MCF 10A (cell line): Measurements from ENCODE around the gene ZNF792. TPM values are rescaled to one million over a fixed set of nuclear protein-coding genes. Genes with fewer than 3 reads are reported as not detected.
"Not testable (repeated sequence)": the region's sequence is repeated elsewhere in the genome, so short reads cannot be mapped to it uniquely, and the experiment has no call there.

Experiments used
- BruUV-seq: library from RNA; stranded (reverse); fragments of 400-500 nt; replicated peaks from 2 replicates; lab custom pipeline; 2021; lab: Mats Ljungman, UMichigan
- CTCF ChIA-PET: fragments of 300-600 bp; sonication (Branson Sonifier 250); formaldehyde crosslinking; extraction: SDS; loops from one replicate; lab custom pipeline; 2021; ENCODE audit warnings: antibody characterized with exemption, inconsistent platforms; lab: Yijun Ruan, JAX
- POLR2A ChIA-PET: fragments of 300-600, 350-650 bp; sonication (Branson Sonifier 250); formaldehyde crosslinking; extraction: SDS; loops from one replicate; lab custom pipeline; 2020; ENCODE audit warnings: antibody characterized with exemption, inconsistent platforms; lab: Yijun Ruan, JAX
- DNase-seq: peaks from one replicate; pipeline ENCODE4 v3.0.0-alpha.2; 2018; ENCODE audit not compliant: unreplicated experiment
- H3K27ac Mint-ChIP-seq: one replicate; pipeline ENCODE4 v1.8.0; 2022; ENCODE audit warnings: mild to moderate bottlenecking, low read depth, mixed read lengths; ENCODE audit not compliant: unreplicated experiment
- H3K27me3 Mint-ChIP-seq: one replicate; pipeline ENCODE4 v1.8.0; 2022; ENCODE audit warnings: mixed read lengths; ENCODE audit not compliant: insufficient read depth, unreplicated experiment
- H3K36me3 Mint-ChIP-seq: one replicate; pipeline ENCODE4 v1.8.0; 2022; ENCODE audit warnings: mild to moderate bottlenecking, moderate library complexity, mixed read lengths; ENCODE audit not compliant: insufficient read depth, unreplicated experiment
- H3K4me1 Mint-ChIP-seq: one replicate; pipeline ENCODE4 v1.8.0; 2022; ENCODE audit warnings: mixed read lengths; ENCODE audit not compliant: insufficient read depth, unreplicated experiment
- H3K4me3 Mint-ChIP-seq: one replicate; pipeline ENCODE4 v1.8.0; 2022; ENCODE audit warnings: mild to moderate bottlenecking, moderate library complexity, mixed read lengths; ENCODE audit not compliant: unreplicated experiment
- H3K9me3 Mint-ChIP-seq: one replicate; pipeline ENCODE4 v1.8.0; 2022; ENCODE audit warnings: mixed read lengths; ENCODE audit not compliant: unreplicated experiment
- intact Hi-C: fragments of 100-400 bp; cut with micrococcal nuclease; formaldehyde crosslinking; loops from 2 replicates; pipeline ENCODE4 v1.14.1; 2022
- total RNA-seq: library from RNA; stranded (reverse); gene quantifications from 2 replicates; pipeline ENCODE4 v1.2.3, GENCODE V29; 2022
- TF ChIP-seq, protein P1 (sequence below): fragments of 200-600 bp; IDR thresholded peaks from one replicate; pipeline ENCODE4 v1.8.0; 2022; ENCODE audit warnings: antibody characterized with exemption, mild to moderate bottlenecking; ENCODE audit not compliant: unreplicated experiment

ZNF792 gene
- total RNA-seq, 1 experiment from 2014 or later: 0.40 TPM

DNA sequence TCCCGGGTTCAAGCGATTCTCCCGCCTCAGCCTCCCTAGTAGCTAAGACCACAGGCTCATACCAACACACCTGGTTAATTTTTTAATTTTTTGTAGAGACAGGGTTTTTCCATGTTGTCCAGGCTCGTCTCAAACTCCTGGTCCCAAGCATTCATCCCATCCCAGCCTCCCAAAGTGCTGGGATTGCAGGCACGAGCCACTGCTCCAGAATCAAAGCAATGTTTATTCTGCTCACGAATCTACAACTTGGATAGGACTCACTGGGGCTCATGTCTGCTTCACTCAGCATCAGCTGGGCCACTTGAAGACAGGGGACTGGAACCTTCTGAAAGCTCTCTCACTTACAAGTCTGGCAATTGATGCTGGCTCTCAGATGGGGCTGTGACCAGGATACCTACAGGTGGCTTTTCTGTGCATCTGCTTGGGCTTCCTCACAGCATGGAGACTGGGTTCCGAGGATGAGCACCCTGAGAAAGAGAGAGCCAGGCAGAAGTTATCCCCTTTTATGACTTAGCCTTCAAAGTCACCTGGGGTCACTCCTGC is 8.2 kb upstream of the ZNF792 start:
- POLR2A ChIA-PET: interaction anchor here (0.8 to 1.6 kb wide), 2 partner anchors 41 to 45 kb away, joined by 3 to 5 read pairs; partner anchors contain the start of gene ZNF30
- intact Hi-C loops: loop anchor here (10.0 kb wide), 1 partner anchor 113 kb away; no protein-coding TSS in a partner anchor
- Mint-ChIP-seq H3K27me3 (no peaks in the 10 kb centered on the region), H3K36me3 (no peaks in the 10 kb centered on the region), H3K4me1 (peaks cover 5% of the 10 kb centered on the region), H3K27ac (no peak overlapping the region), H3K4me3 (no peak overlapping the region), H3K9me3 (peaks cover 5% of the 10 kb centered on the region)
- DNase-seq: no peak
- TF ChIP-seq, protein P1, sequence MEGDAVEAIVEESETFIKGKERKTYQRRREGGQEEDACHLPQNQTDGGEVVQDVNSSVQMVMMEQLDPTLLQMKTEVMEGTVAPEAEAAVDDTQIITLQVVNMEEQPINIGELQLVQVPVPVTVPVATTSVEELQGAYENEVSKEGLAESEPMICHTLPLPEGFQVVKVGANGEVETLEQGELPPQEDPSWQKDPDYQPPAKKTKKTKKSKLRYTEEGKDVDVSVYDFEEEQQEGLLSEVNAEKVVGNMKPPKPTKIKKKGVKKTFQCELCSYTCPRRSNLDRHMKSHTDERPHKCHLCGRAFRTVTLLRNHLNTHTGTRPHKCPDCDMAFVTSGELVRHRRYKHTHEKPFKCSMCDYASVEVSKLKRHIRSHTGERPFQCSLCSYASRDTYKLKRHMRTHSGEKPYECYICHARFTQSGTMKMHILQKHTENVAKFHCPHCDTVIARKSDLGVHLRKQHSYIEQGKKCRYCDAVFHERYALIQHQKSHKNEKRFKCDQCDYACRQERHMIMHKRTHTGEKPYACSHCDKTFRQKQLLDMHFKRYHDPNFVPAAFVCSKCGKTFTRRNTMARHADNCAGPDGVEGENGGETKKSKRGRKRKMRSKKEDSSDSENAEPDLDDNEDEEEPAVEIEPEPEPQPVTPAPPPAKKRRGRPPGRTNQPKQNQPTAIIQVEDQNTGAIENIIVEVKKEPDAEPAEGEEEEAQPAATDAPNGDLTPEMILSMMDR: no peak
- BruUV-seq: no TSS peak
- CTCF ChIA-PET: interaction anchor here (0.5 to 5.7 kb wide), 34 partner anchors 8 to 1212 kb away, joined by 3 to 45 read pairs (median 4); partner anchors contain the start of genes FXYD3, GRAMD1A, ZNF30 and ZNF792

DNA sequence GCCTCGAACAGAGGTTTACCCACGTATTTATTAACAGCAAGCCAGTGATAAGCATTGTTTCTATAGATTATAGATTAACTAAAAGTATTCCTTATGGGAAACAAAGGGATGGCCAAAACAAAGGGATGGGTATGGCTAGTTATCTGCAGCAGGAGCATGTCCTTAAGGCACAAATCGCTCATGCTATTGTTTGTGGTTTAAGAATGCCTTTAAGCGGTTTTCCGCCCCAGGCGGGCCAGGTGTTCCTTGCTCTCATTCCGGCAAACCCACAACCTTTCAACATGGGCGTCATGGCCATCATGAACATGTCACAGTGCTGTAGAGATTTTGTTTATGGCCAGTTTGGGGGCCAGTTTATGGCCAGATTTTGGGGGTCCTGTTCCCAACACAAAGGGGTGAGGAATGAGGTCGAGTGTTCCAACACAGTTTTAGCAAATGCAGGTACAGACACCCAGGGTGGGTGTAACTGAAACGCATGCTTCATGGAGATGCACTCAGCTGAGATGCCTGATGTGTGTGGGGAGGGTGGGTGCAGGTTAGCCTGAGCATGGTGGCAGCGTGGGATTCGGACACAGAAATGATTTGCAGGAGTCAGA is 6.3 kb upstream of the ZNF792 start:
- H3K27ac Mint-ChIP-seq, H3K27me3 Mint-ChIP-seq, H3K4me1 Mint-ChIP-seq, DNase-seq, H3K4me3 Mint-ChIP-seq, BruUV-seq, H3K36me3 Mint-ChIP-seq, H3K9me3 Mint-ChIP-seq: not testable (repeated sequence)
- ChIA-PET POLR2A (interaction anchor here (0.6 to 0.8 kb wide), 2 partner anchors 74 to 237 kb away, joined by 3 to 4 read pairs; no protein-coding TSS in a partner anchor), CTCF (interaction anchor here (0.6 to 1.0 kb wide), 5 partner anchors 9 to 534 kb away, joined by 3 to 4 read pairs (median 3); no protein-coding TSS in a partner anchor)
- intact Hi-C loops: loop anchor here (10.0 kb wide), 1 partner anchor 115 kb away; no protein-coding TSS in a partner anchor

DNA sequence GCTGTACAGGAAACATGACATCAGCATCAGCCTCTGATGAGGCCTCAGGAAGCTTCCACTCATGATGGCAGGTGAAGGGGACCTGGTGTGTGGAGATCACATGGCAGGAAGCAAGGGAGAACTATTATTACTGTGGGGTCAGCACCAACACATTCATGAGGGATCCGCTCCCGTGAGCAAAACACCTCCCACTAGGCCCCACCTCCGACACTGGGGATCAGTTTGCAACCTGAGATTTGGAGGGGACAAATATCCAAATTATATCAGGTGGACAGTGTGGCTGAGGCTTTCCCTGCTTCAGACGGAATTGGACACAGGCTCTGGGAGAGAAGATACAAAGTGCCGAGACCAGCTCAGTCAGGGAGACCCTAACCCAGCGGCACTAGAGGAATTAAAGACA is 5.7 kb upstream of the ZNF792 start:
- intact Hi-C loops: loop anchor here (10.0 kb wide), 1 partner anchor 115 kb away; no protein-coding TSS in a partner anchor
- peaks cover 5% of the 10 kb centered on the region for H3K9me3 Mint-ChIP-seq

DNA sequence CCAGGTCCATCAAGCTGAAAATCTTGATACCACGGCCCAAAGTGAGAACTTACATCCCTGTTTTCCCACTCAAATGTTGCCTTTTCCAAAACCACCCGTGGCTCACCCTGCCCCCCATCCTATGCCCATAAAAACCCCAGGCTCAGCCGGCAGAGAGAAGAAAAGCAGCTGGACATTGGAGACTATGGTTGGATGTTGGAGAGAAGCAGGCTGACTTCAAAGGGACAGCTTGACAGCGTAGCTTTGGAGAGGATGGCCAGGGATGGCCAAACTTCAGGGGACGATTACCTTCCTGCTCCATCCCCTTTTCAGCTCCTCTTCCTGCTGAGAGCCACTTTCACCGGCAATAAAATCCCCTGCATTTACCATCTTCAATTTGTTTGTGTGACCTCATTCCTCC is 3.5 kb upstream of the ZNF792 start:
- DNase-seq: no peak
- Mint-ChIP-seq H3K9me3 (peaks cover 5% of the 10 kb centered on the region), H3K4me3 (no peak overlapping the region), H3K36me3 (no peaks in the 10 kb centered on the region), H3K27me3 (no peaks in the 10 kb centered on the region), H3K27ac (no peak overlapping the region), H3K4me1 (peaks cover 9% of the 10 kb centered on the region)
- intact Hi-C loops: no loop called here
- no TSS peak for BruUV-seq
- POLR2A ChIA-PET: interaction anchor here (0.6 kb wide), 1 partner anchor 31 kb away, joined by 3 read pairs; no protein-coding TSS in a partner anchor
- TF ChIP-seq, protein P1: no peak
- CTCF ChIA-PET: interaction anchor here (0.6 to 1.9 kb wide), 7 partner anchors 17 to 122 kb away, joined by 3 to 7 read pairs (median 4); no protein-coding TSS in a partner anchor

More for the DNA sequence above, 5.7 kb upstream of the ZNF792 start:
- TF ChIP-seq, protein P1: no peak
- Mint-ChIP-seq H3K36me3 (no peaks in the 10 kb centered on the region), H3K4me3 (no peak overlapping the region), H3K27ac (no peak overlapping the region), H3K27me3 (no peaks in the 10 kb centered on the region), H3K4me1 (peaks cover 5% of the 10 kb centered on the region)
- POLR2A ChIA-PET: interaction anchor here (0.8 kb wide), 1 partner anchor 74 kb away, joined by 4 read pairs; no protein-coding TSS in a partner anchor
- BruUV-seq: no TSS peak
- CTCF ChIA-PET: interaction anchor here (0.6 to 1.1 kb wide), 5 partner anchors 9 to 298 kb away, joined by 3 to 5 read pairs (median 3); no protein-coding TSS in a partner anchor
- no peak for DNase-seq

DNA sequence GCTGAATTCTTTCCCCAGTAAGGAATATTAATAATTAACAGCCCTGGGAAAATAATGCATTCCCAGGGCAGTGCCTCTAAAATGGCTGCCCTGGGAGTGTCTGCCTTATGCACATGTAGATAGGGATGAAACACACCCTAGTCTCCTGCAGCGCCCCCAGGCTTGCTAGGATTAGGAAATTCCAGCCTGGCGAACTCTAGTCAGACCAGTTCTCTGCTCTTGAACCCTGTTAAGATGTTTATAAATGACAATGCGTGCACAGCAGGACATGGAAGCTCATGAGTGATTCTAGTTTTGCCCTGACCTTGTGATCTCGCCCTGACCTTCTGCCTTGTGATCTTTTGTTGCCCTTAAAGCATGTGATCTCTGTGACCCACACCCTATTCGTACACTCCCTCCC is 1.5 kb upstream of the ZNF792 start:
- H3K36me3 Mint-ChIP-seq, intact Hi-C loops, H3K4me3 Mint-ChIP-seq, POLR2A ChIA-PET, BruUV-seq, CTCF ChIA-PET, H3K27ac Mint-ChIP-seq, DNase-seq, H3K9me3 Mint-ChIP-seq, H3K27me3 Mint-ChIP-seq: not testable (repeated sequence)
- peaks cover 18% of the 10 kb centered on the region for H3K4me1 Mint-ChIP-seq
